Measurements from ENCODE around the gene CAPN1.

Gene CAPN1

DNA sequence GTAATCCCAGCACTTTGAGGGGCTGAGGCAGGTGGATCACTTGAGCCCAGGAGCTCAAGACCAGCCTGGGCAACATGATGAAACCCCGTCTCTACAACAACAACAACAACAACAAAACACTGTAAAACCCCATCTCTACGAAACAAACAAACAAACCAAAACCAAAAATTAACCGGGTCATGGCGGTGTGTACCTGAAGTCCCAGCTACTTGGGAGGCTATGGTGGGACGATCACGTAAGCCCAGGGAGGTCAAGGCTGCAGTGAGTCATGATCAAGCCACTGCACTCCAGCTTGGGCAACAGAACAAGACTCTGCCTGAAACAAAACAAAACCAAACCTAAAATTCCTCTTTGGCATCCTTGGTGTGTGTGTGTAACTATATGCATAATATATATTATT lies 73.0 kb downstream of the CAPN1 start:
- TF ChIP-seq, protein P1, sequence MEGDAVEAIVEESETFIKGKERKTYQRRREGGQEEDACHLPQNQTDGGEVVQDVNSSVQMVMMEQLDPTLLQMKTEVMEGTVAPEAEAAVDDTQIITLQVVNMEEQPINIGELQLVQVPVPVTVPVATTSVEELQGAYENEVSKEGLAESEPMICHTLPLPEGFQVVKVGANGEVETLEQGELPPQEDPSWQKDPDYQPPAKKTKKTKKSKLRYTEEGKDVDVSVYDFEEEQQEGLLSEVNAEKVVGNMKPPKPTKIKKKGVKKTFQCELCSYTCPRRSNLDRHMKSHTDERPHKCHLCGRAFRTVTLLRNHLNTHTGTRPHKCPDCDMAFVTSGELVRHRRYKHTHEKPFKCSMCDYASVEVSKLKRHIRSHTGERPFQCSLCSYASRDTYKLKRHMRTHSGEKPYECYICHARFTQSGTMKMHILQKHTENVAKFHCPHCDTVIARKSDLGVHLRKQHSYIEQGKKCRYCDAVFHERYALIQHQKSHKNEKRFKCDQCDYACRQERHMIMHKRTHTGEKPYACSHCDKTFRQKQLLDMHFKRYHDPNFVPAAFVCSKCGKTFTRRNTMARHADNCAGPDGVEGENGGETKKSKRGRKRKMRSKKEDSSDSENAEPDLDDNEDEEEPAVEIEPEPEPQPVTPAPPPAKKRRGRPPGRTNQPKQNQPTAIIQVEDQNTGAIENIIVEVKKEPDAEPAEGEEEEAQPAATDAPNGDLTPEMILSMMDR (conservative IDR thresholded peaks at IDR 0.05; ENCODE audit: control insufficient read depth, insufficient read depth, low read depth, low read length) = no peak
- DNase-seq (ENCODE audit: low read depth) = peak; percentile 25
- H3K4me3 ChIP-seq (ENCODE audit: control insufficient read depth, low read depth, low read length) = no peak overlapping the region

DNA sequence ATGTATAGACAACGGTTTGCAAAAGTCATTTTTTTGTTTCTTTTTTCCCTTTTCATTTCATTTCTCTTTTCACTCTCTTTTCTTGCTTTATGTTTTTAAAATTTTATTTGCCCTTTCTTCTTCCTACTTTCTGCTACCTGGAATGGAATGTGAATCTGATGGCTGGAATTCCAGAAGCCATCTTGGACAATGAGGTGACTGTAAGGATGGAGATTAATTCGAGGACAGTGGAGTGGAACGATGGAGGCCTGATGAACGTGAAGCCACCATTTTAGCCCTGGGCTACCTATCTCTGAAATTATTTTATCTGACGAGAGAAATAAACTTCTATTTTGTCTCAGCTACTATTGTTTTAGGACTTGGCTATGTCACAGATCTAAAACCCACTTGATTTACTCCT lies 77.3 kb downstream of the CAPN1 start:
- DNase-seq (ENCODE audit: low read depth) = no peak
- no peak overlapping the region for H3K4me3 ChIP-seq (ENCODE audit: control insufficient read depth, low read depth, low read length)
- TF ChIP-seq, protein P1 (conservative IDR thresholded peaks at IDR 0.05; ENCODE audit: control insufficient read depth, insufficient read depth, low read depth, low read length) = no peak

DNA sequence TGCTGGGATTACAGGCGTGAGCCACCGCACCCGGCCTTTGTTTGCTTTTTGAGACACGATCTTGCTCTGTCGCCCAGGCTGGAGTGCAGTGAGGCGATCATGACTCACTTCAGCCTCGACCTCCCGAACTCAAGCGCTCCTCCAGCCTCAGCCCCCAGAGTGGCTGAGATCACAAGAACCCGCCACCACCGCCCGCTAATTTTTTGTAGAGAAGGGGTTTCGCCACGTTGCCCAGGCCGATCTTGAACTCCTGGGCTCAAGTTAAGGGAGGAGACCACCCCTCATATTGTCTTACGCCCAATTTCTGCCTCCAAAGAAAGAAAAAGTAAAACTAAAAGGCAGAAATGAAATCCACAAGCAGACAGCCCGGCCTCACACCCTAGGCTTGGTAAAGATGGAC lies 78.6 kb downstream of the CAPN1 start:
- no peak overlapping the region for H3K4me3 ChIP-seq (ENCODE audit: control insufficient read depth, low read depth, low read length)
- TF ChIP-seq, protein P1 (conservative IDR thresholded peaks at IDR 0.05; ENCODE audit: control insufficient read depth, insufficient read depth, low read depth, low read length) = no peak
- DNase-seq (ENCODE audit: low read depth) = no peak

DNA sequence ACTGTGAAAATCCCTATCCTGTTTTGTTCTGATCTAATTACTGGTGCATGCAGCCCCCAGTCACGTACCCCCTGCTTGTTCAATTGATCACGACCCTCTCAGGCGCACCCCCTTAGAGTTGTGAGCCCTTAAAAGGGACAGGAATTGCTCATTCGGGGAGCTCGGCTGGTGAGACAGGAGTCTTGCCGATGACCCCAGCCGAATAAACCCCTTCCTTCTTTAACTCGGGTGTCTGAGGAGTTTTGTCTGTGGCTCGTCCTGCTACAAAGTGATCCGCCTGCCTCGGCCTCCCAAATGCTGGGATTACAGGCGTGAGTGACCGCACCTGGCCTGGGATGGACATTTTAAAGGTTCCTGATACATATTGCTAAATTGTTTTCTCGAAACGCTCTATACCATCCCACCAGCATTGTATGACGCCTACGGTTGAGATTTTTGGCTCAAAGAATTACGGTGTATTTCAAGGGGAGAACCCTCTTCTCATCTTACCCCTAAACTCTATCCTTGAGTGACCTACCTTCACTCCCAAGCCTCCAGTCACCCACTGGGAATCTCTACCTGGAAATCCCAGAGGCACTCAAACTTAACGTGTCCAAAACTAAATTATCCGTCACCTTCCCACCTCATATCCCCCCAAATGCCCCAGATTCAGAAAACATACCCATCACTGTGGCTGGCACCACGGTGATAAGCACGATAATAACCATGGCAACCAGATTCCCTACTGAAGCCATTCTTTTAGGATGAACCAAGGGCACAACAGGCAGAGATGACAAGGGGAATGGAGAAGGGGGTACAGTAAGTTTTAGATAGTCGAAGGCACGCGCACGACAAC lies 79.2 kb downstream of the CAPN1 start:
- peak overlapping the region; percentile 60 for H3K4me3 ChIP-seq (ENCODE audit: control insufficient read depth, low read depth, low read length)
- TF ChIP-seq, protein P1 (conservative IDR thresholded peaks at IDR 0.05; ENCODE audit: control insufficient read depth, insufficient read depth, low read depth, low read length) = no peak
- no peak for DNase-seq (ENCODE audit: low read depth)
